ENCODE results near the gene ASB9.

DNA sequence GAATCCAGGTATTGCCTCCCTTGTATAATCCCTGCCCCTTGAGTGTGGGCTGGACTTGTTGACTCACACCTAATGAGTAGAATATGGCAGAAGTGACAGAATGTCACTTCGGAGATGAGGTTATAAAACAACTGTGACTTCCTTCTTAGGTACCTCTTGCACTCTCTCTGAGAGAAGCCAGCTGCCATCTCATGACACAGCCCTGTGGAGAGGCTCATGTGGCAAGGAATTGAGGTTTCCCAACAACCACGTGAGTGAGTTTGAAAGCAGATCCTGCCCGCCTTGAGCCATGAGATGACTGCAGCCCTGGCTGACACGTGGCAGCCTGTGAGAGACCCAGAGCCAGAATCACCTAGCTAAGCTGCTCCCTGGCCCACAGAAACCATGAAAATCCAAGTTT lies 32.0 kb upstream of the ASB9 start:
- TF ChIP-seq, protein P1, sequence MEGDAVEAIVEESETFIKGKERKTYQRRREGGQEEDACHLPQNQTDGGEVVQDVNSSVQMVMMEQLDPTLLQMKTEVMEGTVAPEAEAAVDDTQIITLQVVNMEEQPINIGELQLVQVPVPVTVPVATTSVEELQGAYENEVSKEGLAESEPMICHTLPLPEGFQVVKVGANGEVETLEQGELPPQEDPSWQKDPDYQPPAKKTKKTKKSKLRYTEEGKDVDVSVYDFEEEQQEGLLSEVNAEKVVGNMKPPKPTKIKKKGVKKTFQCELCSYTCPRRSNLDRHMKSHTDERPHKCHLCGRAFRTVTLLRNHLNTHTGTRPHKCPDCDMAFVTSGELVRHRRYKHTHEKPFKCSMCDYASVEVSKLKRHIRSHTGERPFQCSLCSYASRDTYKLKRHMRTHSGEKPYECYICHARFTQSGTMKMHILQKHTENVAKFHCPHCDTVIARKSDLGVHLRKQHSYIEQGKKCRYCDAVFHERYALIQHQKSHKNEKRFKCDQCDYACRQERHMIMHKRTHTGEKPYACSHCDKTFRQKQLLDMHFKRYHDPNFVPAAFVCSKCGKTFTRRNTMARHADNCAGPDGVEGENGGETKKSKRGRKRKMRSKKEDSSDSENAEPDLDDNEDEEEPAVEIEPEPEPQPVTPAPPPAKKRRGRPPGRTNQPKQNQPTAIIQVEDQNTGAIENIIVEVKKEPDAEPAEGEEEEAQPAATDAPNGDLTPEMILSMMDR (IDR thresholded peaks at IDR 0.05) = no peak
- TF ChIP-seq POLR2A (IDR thresholded peaks at IDR 0.05) = no peak
